H1 (cell line): ENCODE data around the gene RENBP. TPM values are rescaled to one million over a fixed set of nuclear protein-coding genes. Genes with fewer than 3 reads are reported as not detected.

Source experiments
- ASH2L ChIP-seq: fragments of 200-600, 300-600 bp; sonication (generic); IDR thresholded peaks from one replicate; pipeline ENCODE4 v1.7.1; 2017; ENCODE audit warnings: low read length
- CBX8 ChIP-seq: fragments of 300-800, 300-1000 bp; sonication (generic); IDR thresholded peaks from 2 replicates; pipeline ENCODE4 v1.7.1; 2016; ENCODE audit warnings: low read depth, low read length, borderline replicate concordance
- CEBPB ChIP-seq: IDR thresholded peaks from 2 replicates; pipeline ENCODE4 v1.6.1; 2012; ENCODE audit warnings: low read depth, low read length
- FOSL1 ChIP-seq: IDR thresholded peaks from 2 replicates; pipeline ENCODE4 v1.6.1; 2011; ENCODE audit warnings: mild to moderate bottlenecking, low read depth, low read length, moderate library complexity; ENCODE audit not compliant: insufficient read depth
- HDAC2 ChIP-seq, 2 experiments: fragments of 300-600 bp in 1 of 2; sonication (generic) in 1 of 2; IDR thresholded peaks; 2 replicates each; pipeline ENCODE4 v1.6.1; 2011 to 2012; ENCODE audit warnings: low read depth in 2 of 2, low read length in 2 of 2, mild to moderate bottlenecking in 2 of 2, moderate library complexity in 2 of 2, borderline replicate concordance in 1 of 2, inconsistent platforms in 1 of 2
- KDM4A ChIP-seq: IDR thresholded peaks from one replicate; pipeline ENCODE4 v1.7.1; 2012; ENCODE audit warnings: low read depth, mild to moderate bottlenecking, moderate library complexity, low read length, inconsistent platforms; ENCODE audit not compliant: severe bottlenecking
- RXRA ChIP-seq: IDR thresholded peaks from 2 replicates; pipeline ENCODE4 v1.6.1; 2011; ENCODE audit warnings: low read depth, mild to moderate bottlenecking, low read length, moderate library complexity; ENCODE audit not compliant: insufficient read depth
- ZNF274 ChIP-seq: IDR thresholded peaks from 2 replicates; pipeline ENCODE4 v1.7.0; 2012; ENCODE audit warnings: low read length, borderline replicate concordance; ENCODE audit errors: extremely low read depth
- polyA plus RNA-seq, 7 experiments: library from polyadenylated mRNA; depleted of rRNA in 3 of 7; stranded (reverse) in 5 of 7; unstranded in 2 of 7; fragments of >200 nt in 5 of 7; fragments of 200-250 nt in 2 of 7; gene quantifications; 1 replicate in 5 of 7; 2 replicates in 1 of 7; 4 replicates in 1 of 7; pipeline versions ENCODE4 v1.2.1 to v1.2.3, GENCODE V29; 2011 to 2013; ENCODE audit warnings: missing spikeins in 2 of 7, mixed read lengths in 2 of 7
- total RNA-seq: library from RNA; stranded (reverse); fragmentation: NEBNext Ultra II Directional; extraction: Animal tissue kit (Norgen Biotek cat#: 25700); gene quantifications from 2 replicates; pipeline ENCODE4 v1.2.1, GENCODE V29; 2021
- TF ChIP-seq, protein P1 (sequence below): fragments of 300-600 bp; sonication (generic); IDR thresholded peaks from 2 replicates; pipeline ENCODE4 v1.7.1; 2012; ENCODE audit warnings: low read length, moderate library complexity, mild to moderate bottlenecking, inconsistent platforms; ENCODE audit not compliant: insufficient replicate concordance
- TF ChIP-seq, protein P2 (sequence below): IDR thresholded peaks from 2 replicates; pipeline ENCODE4 v1.6.1; 2012; ENCODE audit warnings: inconsistent platforms

Gene RENBP
- total and polyA plus RNA-seq, 2 of the 8 experiments (the other 6 are each of a cell fraction or from before 2014, with no cell fraction given), result 12.4 to 21.8 TPM

DNA sequence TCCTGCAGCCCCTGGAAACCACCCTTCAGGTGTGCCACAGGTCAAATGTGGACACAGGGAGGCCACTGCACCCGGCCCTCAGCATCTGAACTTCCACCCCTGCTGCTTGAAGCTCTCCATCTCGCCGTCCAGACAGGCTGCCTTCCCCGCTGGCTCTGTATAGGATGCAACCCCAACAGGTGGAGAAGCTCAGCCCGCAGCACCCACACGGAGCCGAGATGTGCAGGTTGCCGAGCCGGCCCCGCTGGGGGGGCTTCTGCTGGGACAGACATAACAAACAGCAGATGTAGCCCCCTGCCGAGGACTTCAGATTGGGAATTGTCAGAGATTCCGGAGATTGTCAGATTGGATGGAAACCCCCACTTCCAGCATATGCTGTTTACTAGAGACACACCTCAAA is 48.6 kb upstream of the RENBP start (continued):
- TF ChIP-seq, protein P1, sequence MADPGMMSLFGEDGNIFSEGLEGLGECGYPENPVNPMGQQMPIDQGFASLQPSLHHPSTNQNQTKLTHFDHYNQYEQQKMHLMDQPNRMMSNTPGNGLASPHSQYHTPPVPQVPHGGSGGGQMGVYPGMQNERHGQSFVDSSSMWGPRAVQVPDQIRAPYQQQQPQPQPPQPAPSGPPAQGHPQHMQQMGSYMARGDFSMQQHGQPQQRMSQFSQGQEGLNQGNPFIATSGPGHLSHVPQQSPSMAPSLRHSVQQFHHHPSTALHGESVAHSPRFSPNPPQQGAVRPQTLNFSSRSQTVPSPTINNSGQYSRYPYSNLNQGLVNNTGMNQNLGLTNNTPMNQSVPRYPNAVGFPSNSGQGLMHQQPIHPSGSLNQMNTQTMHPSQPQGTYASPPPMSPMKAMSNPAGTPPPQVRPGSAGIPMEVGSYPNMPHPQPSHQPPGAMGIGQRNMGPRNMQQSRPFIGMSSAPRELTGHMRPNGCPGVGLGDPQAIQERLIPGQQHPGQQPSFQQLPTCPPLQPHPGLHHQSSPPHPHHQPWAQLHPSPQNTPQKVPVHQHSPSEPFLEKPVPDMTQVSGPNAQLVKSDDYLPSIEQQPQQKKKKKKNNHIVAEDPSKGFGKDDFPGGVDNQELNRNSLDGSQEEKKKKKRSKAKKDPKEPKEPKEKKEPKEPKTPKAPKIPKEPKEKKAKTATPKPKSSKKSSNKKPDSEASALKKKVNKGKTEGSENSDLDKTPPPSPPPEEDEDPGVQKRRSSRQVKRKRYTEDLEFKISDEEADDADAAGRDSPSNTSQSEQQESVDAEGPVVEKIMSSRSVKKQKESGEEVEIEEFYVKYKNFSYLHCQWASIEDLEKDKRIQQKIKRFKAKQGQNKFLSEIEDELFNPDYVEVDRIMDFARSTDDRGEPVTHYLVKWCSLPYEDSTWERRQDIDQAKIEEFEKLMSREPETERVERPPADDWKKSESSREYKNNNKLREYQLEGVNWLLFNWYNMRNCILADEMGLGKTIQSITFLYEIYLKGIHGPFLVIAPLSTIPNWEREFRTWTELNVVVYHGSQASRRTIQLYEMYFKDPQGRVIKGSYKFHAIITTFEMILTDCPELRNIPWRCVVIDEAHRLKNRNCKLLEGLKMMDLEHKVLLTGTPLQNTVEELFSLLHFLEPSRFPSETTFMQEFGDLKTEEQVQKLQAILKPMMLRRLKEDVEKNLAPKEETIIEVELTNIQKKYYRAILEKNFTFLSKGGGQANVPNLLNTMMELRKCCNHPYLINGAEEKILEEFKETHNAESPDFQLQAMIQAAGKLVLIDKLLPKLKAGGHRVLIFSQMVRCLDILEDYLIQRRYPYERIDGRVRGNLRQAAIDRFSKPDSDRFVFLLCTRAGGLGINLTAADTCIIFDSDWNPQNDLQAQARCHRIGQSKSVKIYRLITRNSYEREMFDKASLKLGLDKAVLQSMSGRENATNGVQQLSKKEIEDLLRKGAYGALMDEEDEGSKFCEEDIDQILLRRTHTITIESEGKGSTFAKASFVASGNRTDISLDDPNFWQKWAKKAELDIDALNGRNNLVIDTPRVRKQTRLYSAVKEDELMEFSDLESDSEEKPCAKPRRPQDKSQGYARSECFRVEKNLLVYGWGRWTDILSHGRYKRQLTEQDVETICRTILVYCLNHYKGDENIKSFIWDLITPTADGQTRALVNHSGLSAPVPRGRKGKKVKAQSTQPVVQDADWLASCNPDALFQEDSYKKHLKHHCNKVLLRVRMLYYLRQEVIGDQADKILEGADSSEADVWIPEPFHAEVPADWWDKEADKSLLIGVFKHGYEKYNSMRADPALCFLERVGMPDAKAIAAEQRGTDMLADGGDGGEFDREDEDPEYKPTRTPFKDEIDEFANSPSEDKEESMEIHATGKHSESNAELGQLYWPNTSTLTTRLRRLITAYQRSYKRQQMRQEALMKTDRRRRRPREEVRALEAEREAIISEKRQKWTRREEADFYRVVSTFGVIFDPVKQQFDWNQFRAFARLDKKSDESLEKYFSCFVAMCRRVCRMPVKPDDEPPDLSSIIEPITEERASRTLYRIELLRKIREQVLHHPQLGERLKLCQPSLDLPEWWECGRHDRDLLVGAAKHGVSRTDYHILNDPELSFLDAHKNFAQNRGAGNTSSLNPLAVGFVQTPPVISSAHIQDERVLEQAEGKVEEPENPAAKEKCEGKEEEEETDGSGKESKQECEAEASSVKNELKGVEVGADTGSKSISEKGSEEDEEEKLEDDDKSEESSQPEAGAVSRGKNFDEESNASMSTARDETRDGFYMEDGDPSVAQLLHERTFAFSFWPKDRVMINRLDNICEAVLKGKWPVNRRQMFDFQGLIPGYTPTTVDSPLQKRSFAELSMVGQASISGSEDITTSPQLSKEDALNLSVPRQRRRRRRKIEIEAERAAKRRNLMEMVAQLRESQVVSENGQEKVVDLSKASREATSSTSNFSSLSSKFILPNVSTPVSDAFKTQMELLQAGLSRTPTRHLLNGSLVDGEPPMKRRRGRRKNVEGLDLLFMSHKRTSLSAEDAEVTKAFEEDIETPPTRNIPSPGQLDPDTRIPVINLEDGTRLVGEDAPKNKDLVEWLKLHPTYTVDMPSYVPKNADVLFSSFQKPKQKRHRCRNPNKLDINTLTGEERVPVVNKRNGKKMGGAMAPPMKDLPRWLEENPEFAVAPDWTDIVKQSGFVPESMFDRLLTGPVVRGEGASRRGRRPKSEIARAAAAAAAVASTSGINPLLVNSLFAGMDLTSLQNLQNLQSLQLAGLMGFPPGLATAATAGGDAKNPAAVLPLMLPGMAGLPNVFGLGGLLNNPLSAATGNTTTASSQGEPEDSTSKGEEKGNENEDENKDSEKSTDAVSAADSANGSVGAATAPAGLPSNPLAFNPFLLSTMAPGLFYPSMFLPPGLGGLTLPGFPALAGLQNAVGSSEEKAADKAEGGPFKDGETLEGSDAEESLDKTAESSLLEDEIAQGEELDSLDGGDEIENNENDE, result no peak
- TF ChIP-seq CBX8, result no peak
- TF ChIP-seq KDM4A, result no peak
- TF ChIP-seq CEBPB, result no peak
- TF ChIP-seq ASH2L, result no peak
- no peak for TF ChIP-seq RXRA
- no peak for TF ChIP-seq HDAC2 (IDR thresholded peaks at IDR 0.05; ENCODE audit: borderline replicate concordance in 1 of 2, low read depth in 2 of 2, low read length in 2 of 2)
- TF ChIP-seq, protein P2, sequence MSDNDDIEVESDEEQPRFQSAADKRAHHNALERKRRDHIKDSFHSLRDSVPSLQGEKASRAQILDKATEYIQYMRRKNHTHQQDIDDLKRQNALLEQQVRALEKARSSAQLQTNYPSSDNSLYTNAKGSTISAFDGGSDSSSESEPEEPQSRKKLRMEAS, result no peak
- TF ChIP-seq ZNF274, result no peak
- no peak for TF ChIP-seq FOSL1
- TF ChIP-seq, all 59 proteins: peak for 0
